Neural cell (in vitro differentiated cells): ENCODE measurements around the gene ITGAE.

ENCODE experiments used
- EP300 ChIP-seq: fragments of 450-650 bp; conservative IDR thresholded peaks from 2 replicates; pipeline ENCODE4 v1.6.1; 2014; ENCODE audit warnings: antibody characterized with exemption, mild to moderate bottlenecking, moderate library complexity; ENCODE audit not compliant: poor library complexity, severe bottlenecking
- EZH2 ChIP-seq: fragments of 200-600, 300-800 bp; shearing (Covaris generic), sonication (generic); IDR thresholded peaks from 2 replicates; pipeline ENCODE4 v1.6.1; 2014; ENCODE audit warnings: antibody characterized with exemption, low read length, borderline replicate concordance, mild to moderate bottlenecking; ENCODE audit not compliant: insufficient read depth, poor library complexity, severe bottlenecking
- POLR2AphosphoS5 ChIP-seq: IDR thresholded peaks from 2 replicates; pipeline ENCODE4 v1.6.1; 2012
- RAD21 ChIP-seq: fragments of 450-650 bp; conservative IDR thresholded peaks from 2 replicates; pipeline ENCODE4 v1.6.1; 2014; ENCODE audit warnings: antibody characterized with exemption, mild to moderate bottlenecking, moderate library complexity
- SMC3 ChIP-seq: fragments of 450-650 bp; conservative IDR thresholded peaks from 2 replicates; pipeline ENCODE4 v1.6.1; 2014; ENCODE audit warnings: antibody characterized with exemption, mild to moderate bottlenecking, moderate library complexity; ENCODE audit not compliant: poor library complexity
- TAF1 ChIP-seq: IDR thresholded peaks from 2 replicates; pipeline ENCODE4 v1.6.1; 2012; ENCODE audit warnings: low read depth
- TF ChIP-seq, protein P1 (sequence below): fragments of 450-650 bp; IDR thresholded peaks from 2 replicates; pipeline ENCODE4 v1.5.1; 2014; ENCODE audit warnings: antibody characterized with exemption, mild to moderate bottlenecking, moderate library complexity; ENCODE audit not compliant: poor library complexity, severe bottlenecking
- TF ChIP-seq, protein P2 (sequence below): IDR thresholded peaks from 2 replicates; pipeline ENCODE4 v1.6.1; 2012; ENCODE audit warnings: borderline replicate concordance

DNA sequence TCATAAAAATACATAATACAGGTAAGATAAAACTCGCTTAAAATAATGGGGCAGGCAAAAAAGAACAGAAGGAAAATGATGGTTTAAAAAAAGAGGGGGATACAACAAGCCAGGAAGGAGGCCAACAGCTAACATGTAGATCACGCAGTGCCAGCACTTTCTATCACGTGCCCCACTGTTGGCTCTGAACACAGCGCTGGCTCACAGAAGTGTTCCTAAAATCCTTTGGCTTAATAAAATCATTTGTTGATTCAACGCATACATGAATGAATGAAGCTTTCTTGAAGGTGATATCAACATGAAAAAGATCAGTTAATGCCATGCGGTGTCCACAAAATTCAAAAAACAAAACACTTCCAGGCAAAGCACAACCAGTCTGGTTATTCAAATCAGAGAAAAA lies 8.5 kb downstream of the ITGAE start:
- TF ChIP-seq TAF1 (no peak), SMC3 (no peak), POLR2AphosphoS5 (no peak), EP300 (no peak), RAD21 (no peak), EZH2 (no peak)
- TF ChIP-seq, protein P1, sequence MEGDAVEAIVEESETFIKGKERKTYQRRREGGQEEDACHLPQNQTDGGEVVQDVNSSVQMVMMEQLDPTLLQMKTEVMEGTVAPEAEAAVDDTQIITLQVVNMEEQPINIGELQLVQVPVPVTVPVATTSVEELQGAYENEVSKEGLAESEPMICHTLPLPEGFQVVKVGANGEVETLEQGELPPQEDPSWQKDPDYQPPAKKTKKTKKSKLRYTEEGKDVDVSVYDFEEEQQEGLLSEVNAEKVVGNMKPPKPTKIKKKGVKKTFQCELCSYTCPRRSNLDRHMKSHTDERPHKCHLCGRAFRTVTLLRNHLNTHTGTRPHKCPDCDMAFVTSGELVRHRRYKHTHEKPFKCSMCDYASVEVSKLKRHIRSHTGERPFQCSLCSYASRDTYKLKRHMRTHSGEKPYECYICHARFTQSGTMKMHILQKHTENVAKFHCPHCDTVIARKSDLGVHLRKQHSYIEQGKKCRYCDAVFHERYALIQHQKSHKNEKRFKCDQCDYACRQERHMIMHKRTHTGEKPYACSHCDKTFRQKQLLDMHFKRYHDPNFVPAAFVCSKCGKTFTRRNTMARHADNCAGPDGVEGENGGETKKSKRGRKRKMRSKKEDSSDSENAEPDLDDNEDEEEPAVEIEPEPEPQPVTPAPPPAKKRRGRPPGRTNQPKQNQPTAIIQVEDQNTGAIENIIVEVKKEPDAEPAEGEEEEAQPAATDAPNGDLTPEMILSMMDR, result no peak
- TF ChIP-seq, protein P2, sequence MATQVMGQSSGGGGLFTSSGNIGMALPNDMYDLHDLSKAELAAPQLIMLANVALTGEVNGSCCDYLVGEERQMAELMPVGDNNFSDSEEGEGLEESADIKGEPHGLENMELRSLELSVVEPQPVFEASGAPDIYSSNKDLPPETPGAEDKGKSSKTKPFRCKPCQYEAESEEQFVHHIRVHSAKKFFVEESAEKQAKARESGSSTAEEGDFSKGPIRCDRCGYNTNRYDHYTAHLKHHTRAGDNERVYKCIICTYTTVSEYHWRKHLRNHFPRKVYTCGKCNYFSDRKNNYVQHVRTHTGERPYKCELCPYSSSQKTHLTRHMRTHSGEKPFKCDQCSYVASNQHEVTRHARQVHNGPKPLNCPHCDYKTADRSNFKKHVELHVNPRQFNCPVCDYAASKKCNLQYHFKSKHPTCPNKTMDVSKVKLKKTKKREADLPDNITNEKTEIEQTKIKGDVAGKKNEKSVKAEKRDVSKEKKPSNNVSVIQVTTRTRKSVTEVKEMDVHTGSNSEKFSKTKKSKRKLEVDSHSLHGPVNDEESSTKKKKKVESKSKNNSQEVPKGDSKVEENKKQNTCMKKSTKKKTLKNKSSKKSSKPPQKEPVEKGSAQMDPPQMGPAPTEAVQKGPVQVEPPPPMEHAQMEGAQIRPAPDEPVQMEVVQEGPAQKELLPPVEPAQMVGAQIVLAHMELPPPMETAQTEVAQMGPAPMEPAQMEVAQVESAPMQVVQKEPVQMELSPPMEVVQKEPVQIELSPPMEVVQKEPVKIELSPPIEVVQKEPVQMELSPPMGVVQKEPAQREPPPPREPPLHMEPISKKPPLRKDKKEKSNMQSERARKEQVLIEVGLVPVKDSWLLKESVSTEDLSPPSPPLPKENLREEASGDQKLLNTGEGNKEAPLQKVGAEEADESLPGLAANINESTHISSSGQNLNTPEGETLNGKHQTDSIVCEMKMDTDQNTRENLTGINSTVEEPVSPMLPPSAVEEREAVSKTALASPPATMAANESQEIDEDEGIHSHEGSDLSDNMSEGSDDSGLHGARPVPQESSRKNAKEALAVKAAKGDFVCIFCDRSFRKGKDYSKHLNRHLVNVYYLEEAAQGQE, result no peak
